ENCODE results near the gene C1QL1.

The C1QL1 gene

GRCh38 chr17:44913676-44914075, 54.4 kb downstream of the C1QL1 start:
- DNase-seq (ENCODE audit: low spot score): no peak

- no peak for DNase-seq (ENCODE audit: low spot score)
Measured at GRCh38 chr17:44912763-44913544, 55.1 kb downstream of the C1QL1 start.

GRCh38 chr17:44911133-44912001, 56.7 kb downstream of the C1QL1 start:
- DNase-seq (ENCODE audit: low spot score): no peak

GRCh38 chr17:44910231-44911106, 57.6 kb downstream of the C1QL1 start:
- DNase-seq (ENCODE audit: low spot score): no peak
